Coronary artery (tissue), 2 donors: Measurements from ENCODE around the gene NRARP.

Experiments
- DNase-seq: peaks from one replicate; pipeline ENCODE4 v3.0.0-alpha.2; 2017; ENCODE audit warnings: low spot score
- H3K27ac ChIP-seq, 2 donors: fragments of 200-600 bp; sonication (generic); one replicate each; pipeline ENCODE4 v1.5.1; 2016 to 2019
- H3K4me3 ChIP-seq: fragments of 200-600 bp; sonication (generic); 2 replicates; pipeline ENCODE4 v1.5.1; 2016; ENCODE audit warnings: mild to moderate bottlenecking, moderate library complexity
- TF ChIP-seq, protein P1 (sequence below): fragments of 200-600 bp; sonication (generic); IDR thresholded peaks from one replicate; pipeline ENCODE4 v1.5.1; 2019; ENCODE audit warnings: antibody characterized with exemption

The NRARP gene

DNA sequence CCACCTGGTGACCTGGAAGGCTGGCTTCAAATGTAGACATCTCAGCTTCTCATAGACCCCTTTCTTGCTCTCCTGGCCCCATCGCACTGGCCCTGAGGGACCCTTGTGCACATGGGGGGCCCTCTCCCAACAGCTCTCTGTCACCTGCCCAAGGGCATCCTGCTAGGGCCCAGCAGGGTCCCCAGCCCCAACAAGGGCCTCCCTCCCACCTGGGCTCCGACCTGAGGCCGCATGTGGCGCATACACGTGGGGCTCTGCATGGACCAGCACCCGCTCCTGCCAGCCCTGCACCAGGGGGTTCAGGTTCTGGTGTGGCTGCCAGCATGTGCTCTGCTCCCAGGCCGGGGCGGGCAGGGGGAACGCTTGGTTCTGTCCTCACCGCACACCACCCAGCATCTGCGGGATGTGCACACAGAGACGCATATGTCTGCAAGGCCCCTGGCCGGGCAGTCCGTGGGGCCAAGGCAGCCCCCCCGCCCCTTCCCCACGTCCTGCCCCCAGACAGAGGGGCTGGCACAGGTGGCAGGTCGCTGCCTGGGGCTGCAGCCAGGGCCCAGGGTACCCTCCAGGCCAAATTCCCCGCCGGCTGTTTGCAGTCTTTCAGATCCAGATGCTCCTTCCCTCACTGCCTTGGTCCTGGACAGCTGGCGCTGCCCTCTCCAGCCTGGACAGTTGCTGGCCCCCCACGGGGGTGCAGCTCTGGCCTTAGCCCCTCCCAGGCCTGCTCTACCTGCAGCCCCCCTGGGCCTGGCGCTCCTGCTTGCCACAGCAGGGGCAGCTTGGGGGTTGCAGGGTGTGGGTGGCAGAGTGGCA is 17.9 kb upstream of the NRARP start:
- DNase-seq: peak; percentile 69
- TF ChIP-seq, protein P1, sequence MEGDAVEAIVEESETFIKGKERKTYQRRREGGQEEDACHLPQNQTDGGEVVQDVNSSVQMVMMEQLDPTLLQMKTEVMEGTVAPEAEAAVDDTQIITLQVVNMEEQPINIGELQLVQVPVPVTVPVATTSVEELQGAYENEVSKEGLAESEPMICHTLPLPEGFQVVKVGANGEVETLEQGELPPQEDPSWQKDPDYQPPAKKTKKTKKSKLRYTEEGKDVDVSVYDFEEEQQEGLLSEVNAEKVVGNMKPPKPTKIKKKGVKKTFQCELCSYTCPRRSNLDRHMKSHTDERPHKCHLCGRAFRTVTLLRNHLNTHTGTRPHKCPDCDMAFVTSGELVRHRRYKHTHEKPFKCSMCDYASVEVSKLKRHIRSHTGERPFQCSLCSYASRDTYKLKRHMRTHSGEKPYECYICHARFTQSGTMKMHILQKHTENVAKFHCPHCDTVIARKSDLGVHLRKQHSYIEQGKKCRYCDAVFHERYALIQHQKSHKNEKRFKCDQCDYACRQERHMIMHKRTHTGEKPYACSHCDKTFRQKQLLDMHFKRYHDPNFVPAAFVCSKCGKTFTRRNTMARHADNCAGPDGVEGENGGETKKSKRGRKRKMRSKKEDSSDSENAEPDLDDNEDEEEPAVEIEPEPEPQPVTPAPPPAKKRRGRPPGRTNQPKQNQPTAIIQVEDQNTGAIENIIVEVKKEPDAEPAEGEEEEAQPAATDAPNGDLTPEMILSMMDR: no peak
- H3K4me3 ChIP-seq: no peak overlapping the region
- peak overlapping the region in 1 of 2 donors; percentile 4 for H3K27ac ChIP-seq

DNA sequence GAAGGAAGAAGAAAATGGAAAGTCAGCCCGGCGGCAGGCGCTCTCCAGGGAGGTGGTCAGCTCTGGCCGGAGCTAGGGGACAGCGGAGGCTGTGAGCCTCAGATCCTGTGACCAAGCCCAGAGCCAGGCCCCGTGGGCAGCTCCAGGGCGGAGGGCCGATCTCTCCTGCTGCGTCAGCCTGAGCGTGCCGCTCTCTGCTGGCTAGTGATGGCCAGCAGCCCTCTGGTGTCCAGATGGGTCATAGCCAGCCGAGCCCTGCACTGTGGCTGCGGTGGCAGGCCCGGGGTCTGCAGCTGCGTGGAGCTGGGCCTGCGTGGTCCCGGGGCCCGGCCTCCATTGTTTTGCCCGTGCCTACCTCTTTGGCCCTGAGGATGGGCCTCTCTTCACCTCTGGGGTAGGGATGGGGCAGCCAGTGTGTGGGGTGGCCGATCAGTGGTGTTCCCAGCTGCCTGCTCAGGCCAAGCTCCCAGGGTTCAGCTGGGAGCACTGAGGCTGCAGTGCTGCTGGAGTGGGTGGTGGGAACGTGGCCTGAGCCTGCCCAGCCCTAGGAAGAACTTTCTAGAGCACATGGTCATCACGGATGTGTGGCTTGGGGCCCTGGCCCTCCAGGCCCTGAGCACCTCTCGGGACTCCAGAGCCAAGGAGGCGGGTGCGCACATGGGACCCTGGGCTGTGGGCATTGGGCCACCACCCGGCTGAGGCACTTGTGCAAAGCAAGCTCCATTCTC is 17.1 kb upstream of the NRARP start:
- H3K4me3 ChIP-seq: peak overlapping the region; percentile 46
- peak; percentile 78 for DNase-seq
- H3K27ac ChIP-seq: peak overlapping the region; percentile 25 to 65
- TF ChIP-seq, protein P1: peak; percentile 25

DNA sequence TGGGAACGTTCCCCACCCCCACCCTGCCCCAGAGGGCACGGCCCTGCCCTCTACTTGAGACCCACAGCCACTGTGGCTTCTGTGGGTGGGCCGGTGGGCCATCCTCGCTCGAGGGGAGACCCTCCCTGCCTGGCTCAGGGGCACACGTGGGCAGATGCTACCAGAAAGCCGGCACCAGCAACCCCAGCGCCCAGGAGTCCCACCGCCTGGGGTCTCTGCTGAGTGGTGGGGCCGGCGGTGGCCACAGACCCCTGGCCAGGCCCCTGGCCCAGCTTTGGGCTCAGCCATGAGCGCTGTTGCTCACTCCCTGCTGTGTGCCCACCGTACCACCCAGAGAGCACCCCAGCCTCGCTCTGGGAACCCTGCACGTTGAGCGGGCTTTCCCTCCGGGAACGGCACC is 16.5 kb upstream of the NRARP start:
- Histone ChIP-seq H3K27ac (peak overlapping the region; percentile 25 to 65), H3K4me3 (peak overlapping the region; percentile 46)
- TF ChIP-seq, protein P1: no peak
- no peak for DNase-seq

DNA sequence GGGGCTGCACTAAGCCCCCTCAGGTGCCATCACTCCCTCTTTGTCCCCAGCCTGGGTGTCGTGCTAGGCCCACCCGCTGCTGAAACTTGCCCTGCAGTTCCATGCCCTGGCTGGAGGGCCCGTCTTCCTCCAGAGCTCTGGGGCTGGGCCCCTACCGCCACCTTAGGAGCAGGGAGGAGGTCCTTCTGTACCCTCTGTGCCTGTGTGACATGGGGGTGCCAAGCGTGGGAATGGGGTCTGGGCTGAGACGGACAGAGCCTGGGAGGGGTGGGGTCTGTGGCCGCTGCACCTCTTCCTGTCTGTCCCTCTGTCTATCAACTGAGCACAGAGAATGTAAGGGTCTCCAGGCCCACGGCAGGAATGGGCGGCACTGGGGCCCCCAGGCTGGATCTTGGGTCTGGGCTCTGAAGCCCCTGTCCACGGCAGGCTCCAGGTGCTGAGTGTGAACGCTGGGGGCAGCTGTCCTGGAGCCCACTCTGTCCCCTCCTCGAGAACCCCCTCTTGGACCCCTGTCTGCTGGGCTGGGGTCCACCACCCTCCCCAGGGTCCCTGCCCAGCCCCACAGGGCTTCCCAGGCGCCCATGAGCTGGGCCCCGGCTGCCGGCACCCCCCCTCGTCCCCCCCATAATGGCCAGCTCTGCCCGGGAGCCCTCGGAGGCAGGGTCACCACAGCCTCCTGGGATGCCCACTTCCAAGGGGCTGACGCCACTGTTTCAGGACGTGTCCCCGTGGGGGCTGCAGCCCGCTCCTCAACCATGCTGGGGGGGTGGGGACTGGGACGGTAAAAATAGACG is 15.8 kb upstream of the NRARP start:
- TF ChIP-seq, protein P1: no peak
- Histone ChIP-seq H3K4me3 (no peak overlapping the region), H3K27ac (peak overlapping the region in 1 of 2 donors; percentile 65)
- peak; percentile 62 for DNase-seq

DNA sequence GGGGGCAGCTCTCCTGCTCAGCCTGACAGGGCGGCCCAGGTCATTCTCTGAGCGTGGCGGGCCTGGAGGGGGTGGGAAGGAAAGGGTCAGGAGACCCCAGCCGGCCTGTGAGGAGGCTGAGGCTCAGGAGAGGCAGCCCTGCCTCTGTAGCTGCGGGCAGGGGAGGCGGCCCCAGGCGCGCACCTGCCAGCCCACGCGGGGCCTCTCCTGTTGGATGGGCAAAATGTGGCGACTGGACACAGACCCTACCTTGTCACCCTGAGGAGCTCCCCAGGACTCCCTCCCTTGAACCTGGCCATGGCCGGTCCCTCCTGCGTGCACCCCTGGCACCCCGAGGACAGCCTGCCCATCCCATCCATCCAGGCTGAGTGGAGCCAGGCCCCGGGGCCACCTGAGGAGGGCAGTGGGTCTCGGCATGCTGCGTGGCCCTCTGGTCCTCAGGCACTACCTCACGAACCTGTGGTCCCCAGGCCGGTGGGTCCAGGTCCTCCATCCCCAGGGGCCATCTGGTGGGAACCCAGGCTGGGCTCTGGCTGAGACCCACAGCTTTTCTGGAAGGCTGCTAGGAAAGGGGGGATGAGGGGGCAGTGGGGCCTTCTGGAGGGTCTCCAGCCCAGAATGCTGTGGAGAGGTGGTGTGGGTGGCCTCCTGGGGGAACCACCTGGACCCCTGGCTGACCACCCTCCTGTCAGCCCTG is 15.1 kb upstream of the NRARP start:
- H3K27ac ChIP-seq: peak overlapping the region in 1 of 2 donors; percentile 6
- no peak overlapping the region for H3K4me3 ChIP-seq

More for the DNA sequence above, 15.1 kb upstream of the NRARP start:
- TF ChIP-seq, protein P1: no peak
- peak; percentile 72 for DNase-seq
